Measurements from ENCODE around the gene PYGB.
A peak's percentile ranks its signal among the peaks of the same experiment; 100 is the strongest.
"Not testable (repeated sequence)": the region's sequence is repeated elsewhere in the genome, so short reads cannot be mapped to it uniquely, and the experiment has no call there.

The PYGB gene

GRCh38 chr20:25237610-25238318 lies 10.1 kb upstream of the PYGB start (continued):
- TF ChIP-seq HIC1 (tag by site-specific recombination; IDR thresholded peaks at IDR 0.05) (peak; percentile 96; the same call in 1 of the 2 replicates), SALL2 (tag by site-specific recombination; IDR thresholded peaks at IDR 0.05; ENCODE audit: borderline replicate concordance) (no peak), ZNF677 (tag by site-specific recombination; IDR thresholded peaks at IDR 0.05) (no peak), SP3 (tag by site-specific recombination; IDR thresholded peaks at IDR 0.05) (peak; percentile 40), REST (tag by site-specific recombination; IDR thresholded peaks at IDR 0.05) (peak; percentile 14; the same call in 1 of the 2 replicates), ZFP41 (tag by site-specific recombination; IDR thresholded peaks at IDR 0.05; ENCODE audit: borderline replicate concordance) (no peak)

GRCh38 chr20:25238319-25239037 lies 9.4 kb upstream of the PYGB start:
- peaks cover 6% of the 10 kb centered on the region for H3K4me1 ChIP-seq (ENCODE audit: control insufficient read depth, insufficient read depth, low read length)
- ChIA-PET POLR2A (interaction anchor here (1.3 to 4.1 kb wide), 2 partner anchors 9 to 10 kb away, joined by 4 to 17 read pairs; partner anchors contain the start of gene PYGB), CTCF (no interaction called here)

GRCh38 chr20:25239387-25240370 lies 8.2 kb upstream of the PYGB start:
- POLR2A ChIA-PET, result interaction anchor here (1.3 kb wide), 1 partner anchor 8 kb away, joined by 4 read pairs; the partner anchor contains the start of gene PYGB
- Histone ChIP-seq H3K9me3 (ENCODE audit: control insufficient read depth, insufficient read depth, low read depth, low read length) (no peaks in the 10 kb centered on the region), H3K36me3 (ENCODE audit: control insufficient read depth in 2 of 2, insufficient read depth in 1 of 2, low read length in 2 of 2) (no peaks in the 10 kb centered on the region), H3K4me1 (ENCODE audit: control insufficient read depth, insufficient read depth, low read length) (peaks cover 6% of the 10 kb centered on the region), H3K27ac (ENCODE audit: extremely low read depth, low read depth, low read length) (no peak overlapping the region), H3K4me3 (ENCODE audit: low read depth, low read length) (no peak overlapping the region)
- TF ChIP-seq EGR2 (tag by site-specific recombination; IDR thresholded peaks at IDR 0.05; ENCODE audit: low read depth), result 0 out of 2 replicates have a peak, but pooled peaks have one; percentile 19
- TF ChIP-seq ZFHX2 (tag by site-specific recombination; conservative IDR thresholded peaks at IDR 0.05), result peak; percentile 18; the same call in 1 of the 2 replicates
- TF ChIP-seq HOXA7 (CRISPR knock-in tag; IDR thresholded peaks at IDR 0.05; ENCODE audit: borderline replicate concordance), result no peak
- CTCF ChIA-PET, result no interaction called here

More at GRCh38 chr20:25238319-25239037, 9.4 kb upstream of the PYGB start:
- TF ChIP-seq BCL11A (tag by site-specific recombination; IDR thresholded peaks at IDR 0.05; ENCODE audit: low read depth) (no peak), ZNF398 (tag by site-specific recombination; IDR thresholded peaks at IDR 0.05) (0 out of 2 replicates have a peak, but pooled peaks have one; percentile 10)
- Histone ChIP-seq H3K9me3 (ENCODE audit: control insufficient read depth, insufficient read depth, low read depth, low read length) (no peaks in the 10 kb centered on the region), H3K4me3 (ENCODE audit: low read depth, low read length) (no peak overlapping the region), H3K36me3 (ENCODE audit: control insufficient read depth in 2 of 2, insufficient read depth in 1 of 2, low read length in 2 of 2) (no peaks in the 10 kb centered on the region), H3K27ac (ENCODE audit: extremely low read depth, low read depth, low read length) (peak overlapping the region; percentile 27; the same call in 1 of the 2 replicates)

- H3K36me3 ChIP-seq (ENCODE audit: control insufficient read depth in 2 of 2, insufficient read depth in 1 of 2, low read length in 2 of 2); POLR2A ChIA-PET; CTCF ChIA-PET; H3K9me3 ChIP-seq (ENCODE audit: control insufficient read depth, insufficient read depth, low read depth, low read length); H3K4me1 ChIP-seq (ENCODE audit: control insufficient read depth, insufficient read depth, low read length); H3K4me3 ChIP-seq (ENCODE audit: low read depth, low read length); H3K27ac ChIP-seq (ENCODE audit: extremely low read depth, low read depth, low read length): not testable (repeated sequence)
Measured at GRCh38 chr20:25240851-25241658, 6.8 kb upstream of the PYGB start.

GRCh38 chr20:25241659-25241955 lies 6.3 kb upstream of the PYGB start:
- H3K4me1 ChIP-seq (ENCODE audit: control insufficient read depth, insufficient read depth, low read length); POLR2A ChIA-PET; CTCF ChIA-PET; H3K27ac ChIP-seq (ENCODE audit: extremely low read depth, low read depth, low read length); H3K9me3 ChIP-seq (ENCODE audit: control insufficient read depth, insufficient read depth, low read depth, low read length); H3K36me3 ChIP-seq (ENCODE audit: control insufficient read depth in 2 of 2, insufficient read depth in 1 of 2, low read length in 2 of 2); H3K4me3 ChIP-seq (ENCODE audit: low read depth, low read length): not testable (repeated sequence)
